ENCODE measurements around the gene NRGN.

DNA sequence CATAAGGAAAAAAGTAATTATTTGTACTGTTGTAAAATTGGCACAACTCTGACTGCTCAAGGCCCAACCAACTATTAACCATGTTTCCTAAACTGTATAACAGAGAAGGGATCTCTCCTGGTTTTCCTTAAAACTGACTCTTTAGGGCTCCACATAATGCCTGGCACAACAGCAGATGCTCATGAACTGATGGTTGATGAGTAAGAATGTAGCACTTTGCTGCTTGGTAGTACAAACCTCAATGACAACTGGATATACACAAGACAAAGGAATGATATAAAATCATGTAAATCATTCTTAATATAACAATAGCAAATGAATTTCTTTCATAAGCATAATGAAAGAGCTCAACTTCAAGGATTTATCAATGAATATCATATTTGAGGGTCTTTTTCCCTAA, 48.8 kb downstream of the NRGN start:
- no peak for TF ChIP-seq TAF1 (IDR thresholded peaks at IDR 0.05; ENCODE audit: borderline replicate concordance, low read depth, low read length)
- no peak for TF ChIP-seq POLR2A (IDR thresholded peaks at IDR 0.05; ENCODE audit: low read depth, low read length)
- no peak for TF ChIP-seq POLR2AphosphoS5 (IDR thresholded peaks at IDR 0.05; ENCODE audit: low read depth, low read length)
